Measurements from ENCODE around the gene NXPH1.

DNA sequence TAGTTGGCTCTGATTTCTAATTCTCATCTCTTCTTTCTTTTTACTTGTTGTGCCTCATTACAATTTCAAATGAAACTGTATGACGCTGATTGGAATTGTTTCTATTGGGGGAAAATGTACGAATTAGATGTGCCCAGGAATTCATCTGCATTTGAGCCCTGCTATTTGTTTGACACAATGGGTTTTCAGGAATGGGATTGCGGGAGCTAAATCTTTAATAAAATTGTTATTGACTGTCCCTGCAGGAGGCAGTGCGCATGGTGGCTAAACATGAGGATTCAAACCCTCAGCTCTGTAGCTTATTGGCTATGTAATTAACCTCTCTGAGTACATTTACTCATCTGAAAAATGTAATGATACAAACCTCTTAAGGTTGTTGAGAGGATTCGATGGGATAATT is 181.6 kb downstream of the NXPH1 start:
- TF ChIP-seq POLR2A (IDR thresholded peaks at IDR 0.05) = no peak
- TF ChIP-seq, protein P1, sequence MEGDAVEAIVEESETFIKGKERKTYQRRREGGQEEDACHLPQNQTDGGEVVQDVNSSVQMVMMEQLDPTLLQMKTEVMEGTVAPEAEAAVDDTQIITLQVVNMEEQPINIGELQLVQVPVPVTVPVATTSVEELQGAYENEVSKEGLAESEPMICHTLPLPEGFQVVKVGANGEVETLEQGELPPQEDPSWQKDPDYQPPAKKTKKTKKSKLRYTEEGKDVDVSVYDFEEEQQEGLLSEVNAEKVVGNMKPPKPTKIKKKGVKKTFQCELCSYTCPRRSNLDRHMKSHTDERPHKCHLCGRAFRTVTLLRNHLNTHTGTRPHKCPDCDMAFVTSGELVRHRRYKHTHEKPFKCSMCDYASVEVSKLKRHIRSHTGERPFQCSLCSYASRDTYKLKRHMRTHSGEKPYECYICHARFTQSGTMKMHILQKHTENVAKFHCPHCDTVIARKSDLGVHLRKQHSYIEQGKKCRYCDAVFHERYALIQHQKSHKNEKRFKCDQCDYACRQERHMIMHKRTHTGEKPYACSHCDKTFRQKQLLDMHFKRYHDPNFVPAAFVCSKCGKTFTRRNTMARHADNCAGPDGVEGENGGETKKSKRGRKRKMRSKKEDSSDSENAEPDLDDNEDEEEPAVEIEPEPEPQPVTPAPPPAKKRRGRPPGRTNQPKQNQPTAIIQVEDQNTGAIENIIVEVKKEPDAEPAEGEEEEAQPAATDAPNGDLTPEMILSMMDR (IDR thresholded peaks at IDR 0.05 in 4 of 5, conservative IDR thresholded peaks at IDR 0.05 in 1 of 5) = no peak
